ENCODE results near the gene IKZF1.

- TF ChIP-seq CTCF (IDR thresholded peaks at IDR 0.05; ENCODE audit: low read depth, low read length) (no peak), EZH2phosphoT487 (IDR thresholded peaks at IDR 0.05; ENCODE audit: low read depth) (no peak)
Observed at GRCh38 chr7:50272808-50273207, 31.7 kb upstream of the IKZF1 start.

Data from OCI-LY3 (cell line).